Left renal pelvis (tissue), 4 donors: Measurements from ENCODE around the gene NAT16. TPM values are rescaled to one million over a fixed set of nuclear protein-coding genes. Genes with fewer than 3 reads are reported as not detected.

Source experiments
- DNase-seq, 4 donors: peaks; one replicate each; pipeline ENCODE4 v3.0.0-alpha.2; 2013; ENCODE audit warnings: low read depth in 4 of 4, low spot score in 3 of 4
- polyA plus RNA-seq, 4 donors: library from polyadenylated mRNA; unstranded; fragments of 120-200 nt; gene quantifications; one replicate each; pipeline ENCODE4 v1.2.1, GENCODE V29; 2013; ENCODE audit not compliant: insufficient read length in 4 of 4

Gene NAT16
- under 1 TPM in 2 of 4 donors, not detected in 2; 0.16 to 0.18 TPM for polyA plus RNA-seq

GRCh38 chr7:101180130-101180755, at the start of gene NAT16:
Gene NAT16, minus strand, starts transcription at chr7:101180293. Its CDS starts 5,486 bp downstream, at chr7:101174807.
- no peak for DNase-seq

GRCh38 chr7:101226721-101227120, 46.6 kb upstream of the NAT16 start:
- DNase-seq = no peak

DNA sequence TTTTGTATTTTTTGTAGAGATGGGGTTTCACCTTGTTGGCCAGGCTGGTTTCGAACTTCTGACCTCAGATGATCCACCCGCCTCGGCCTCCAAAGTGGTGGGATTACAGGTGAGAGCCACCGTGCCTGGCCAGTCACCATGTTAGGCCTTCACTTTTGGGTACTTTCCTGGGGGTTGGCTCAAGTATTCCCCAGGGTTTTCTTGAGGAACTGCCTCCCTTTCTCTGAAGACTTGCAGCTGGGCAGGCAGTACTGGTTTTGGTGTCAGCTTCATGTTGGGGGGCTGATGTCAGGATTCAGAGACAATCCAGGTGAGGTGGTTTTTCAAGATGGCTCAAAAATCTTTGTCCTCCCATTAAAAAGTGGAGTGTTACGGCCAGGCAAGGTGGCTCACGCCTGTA, 45.6 kb upstream of the NAT16 start:
- DNase-seq = no peak

- DNase-seq = no peak
Measured at GRCh38 chr7:101223528-101223927, 43.4 kb upstream of the NAT16 start.

- no peak for DNase-seq
Measured at GRCh38 chr7:101222275-101222830, 42.3 kb upstream of the NAT16 start.

GRCh38 chr7:101220295-101220694, 40.2 kb upstream of the NAT16 start:
- no peak for DNase-seq

GRCh38 chr7:101218236-101219125, 38.4 kb upstream of the NAT16 start:
- no peak for DNase-seq

DNA sequence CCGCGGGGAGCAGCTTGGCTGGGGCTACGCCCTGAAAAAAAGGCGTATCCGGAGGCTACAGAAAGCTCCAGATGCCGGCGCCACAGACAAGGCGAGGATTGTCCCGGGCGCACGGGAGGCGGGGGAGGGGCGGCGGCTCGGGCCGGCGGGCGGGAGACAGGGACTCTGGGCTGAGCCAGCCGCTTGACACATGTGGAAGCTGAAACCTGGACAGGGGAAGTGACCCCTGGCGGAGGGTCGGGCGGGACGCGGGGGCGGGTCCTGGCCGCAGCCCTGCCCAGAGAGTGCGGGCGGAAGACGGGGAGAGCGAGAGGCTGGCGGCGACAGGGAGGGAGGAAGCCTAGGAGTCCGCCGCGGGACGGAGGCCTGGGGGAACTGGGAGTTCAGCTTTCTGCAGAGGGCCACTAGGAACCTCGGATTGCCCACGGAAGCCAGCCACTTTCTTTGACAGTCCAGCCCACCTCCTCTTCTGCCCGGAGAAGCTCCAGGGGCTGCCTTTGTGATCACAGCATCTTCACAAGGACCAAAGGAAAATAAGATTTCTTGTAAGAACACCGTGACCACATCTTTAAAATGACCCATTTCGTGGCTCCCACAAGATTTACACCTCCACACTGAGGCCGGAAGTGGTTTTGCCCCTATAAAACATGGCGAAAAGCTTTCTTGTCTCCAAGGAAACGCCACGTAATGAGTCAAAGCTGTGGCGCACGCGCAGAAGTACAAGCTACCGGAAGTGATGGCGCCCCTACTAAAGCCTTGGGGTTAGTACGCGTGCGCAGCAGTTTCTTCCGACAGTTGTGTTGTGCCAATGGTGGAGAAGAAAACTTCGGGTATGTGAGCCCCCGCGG, 37.5 kb upstream of the NAT16 start, which contains the start of the genes PLOD3 and ZNHIT1:
PLOD3 (minus strand) TSS at position 194 of the 848 bp plus-strand sequence. CDS start 307 bp downstream, outside the sequence.
ZNHIT1 (plus strand) TSS at position 778 of the 848 bp plus-strand sequence; CDS start at position 809, 31 bp downstream.
- peak; percentile 92 to 98 (median 98) for DNase-seq

DNA sequence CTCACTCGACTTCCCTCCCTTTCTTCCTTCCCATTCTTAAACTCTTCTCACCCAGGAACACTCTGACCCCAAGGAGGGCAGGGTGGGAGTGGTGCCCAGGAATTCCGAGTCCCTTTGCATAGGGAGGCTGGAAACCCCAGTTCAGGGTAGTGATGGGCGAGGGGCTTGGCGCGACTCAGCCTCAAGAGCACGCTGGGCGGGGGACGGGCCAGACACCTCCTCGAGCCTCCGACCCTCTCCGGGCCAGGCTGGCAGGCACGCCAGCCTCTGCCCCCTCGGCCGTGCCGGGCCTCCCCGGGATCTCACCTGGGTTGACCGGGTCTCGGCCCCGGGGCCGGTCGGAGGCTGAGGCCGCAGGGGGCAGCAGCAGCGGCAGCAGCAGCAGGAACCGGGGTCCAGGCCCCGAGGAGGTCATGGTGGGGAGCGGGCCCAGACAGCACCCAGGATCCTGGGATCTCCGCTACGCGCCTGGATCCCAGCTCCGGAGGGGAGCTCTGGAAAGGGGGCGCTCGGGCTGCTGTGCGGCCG, 36.8 kb upstream of the NAT16 start:
- DNase-seq = no peak

DNA sequence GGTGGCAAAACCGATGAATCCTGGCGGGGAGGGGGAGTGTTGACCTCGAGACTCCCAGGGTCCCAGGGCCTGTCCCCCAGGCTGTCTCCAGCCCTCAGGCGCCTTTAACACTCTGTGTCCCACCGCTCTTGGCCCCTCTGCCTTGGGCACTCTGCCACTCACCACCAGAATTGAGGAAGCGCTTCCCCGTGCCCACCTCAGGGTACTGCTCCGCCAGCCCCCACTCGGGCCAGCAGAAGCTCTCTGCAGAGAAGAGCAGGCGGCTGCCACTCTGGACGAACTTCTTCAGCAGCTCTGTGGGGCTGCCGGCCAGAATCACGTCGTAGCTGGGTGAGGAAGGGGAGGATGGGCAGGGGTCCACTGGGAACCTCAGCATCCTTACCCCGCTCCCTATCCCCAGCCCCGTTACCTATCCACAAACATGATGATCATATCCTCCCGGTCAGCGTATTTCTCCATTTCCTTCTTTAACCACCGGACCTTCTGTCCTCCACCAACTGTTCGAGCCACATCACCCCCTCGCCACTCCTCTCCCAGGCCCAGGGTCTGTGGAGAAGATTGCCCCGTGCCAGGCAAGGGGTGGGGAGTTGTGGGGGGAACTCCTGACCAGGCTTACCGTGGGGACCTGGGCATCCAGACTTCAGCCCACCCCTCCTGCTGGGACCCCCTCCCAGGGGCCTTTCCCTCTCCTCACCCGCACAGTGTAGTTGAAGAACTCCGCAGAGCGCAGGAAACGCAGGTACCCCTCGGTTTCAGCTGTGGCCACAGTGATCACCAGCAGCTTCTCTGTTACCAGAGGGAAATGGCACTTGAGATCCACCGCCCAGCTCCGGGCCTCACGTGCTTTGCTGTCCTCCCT, 36.1 kb upstream of the NAT16 start:
- no peak for DNase-seq

DNA sequence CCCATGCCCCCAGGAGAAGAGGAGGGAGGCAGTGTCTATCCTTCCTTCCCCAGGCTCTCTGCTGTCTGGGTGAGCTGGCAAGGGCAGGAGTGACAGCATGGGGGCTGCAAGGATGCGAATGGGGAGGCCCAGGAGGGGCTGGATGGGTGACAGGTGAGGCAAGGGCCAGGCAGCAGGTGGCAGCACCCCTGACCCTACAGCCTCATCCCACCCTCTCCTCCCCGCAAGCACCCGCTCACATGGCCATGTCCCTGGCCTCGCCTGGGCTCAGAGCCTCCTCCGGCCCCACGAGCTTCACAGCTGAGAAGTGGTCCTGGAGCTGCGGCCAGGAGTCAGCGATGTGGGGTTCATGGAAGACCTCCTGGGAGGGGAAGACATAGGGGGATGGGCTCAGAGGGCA, 31.9 kb upstream of the NAT16 start:
- no peak for DNase-seq

GRCh38 chr7:101211501-101211900, 31.4 kb upstream of the NAT16 start:
- no peak for DNase-seq

DNA sequence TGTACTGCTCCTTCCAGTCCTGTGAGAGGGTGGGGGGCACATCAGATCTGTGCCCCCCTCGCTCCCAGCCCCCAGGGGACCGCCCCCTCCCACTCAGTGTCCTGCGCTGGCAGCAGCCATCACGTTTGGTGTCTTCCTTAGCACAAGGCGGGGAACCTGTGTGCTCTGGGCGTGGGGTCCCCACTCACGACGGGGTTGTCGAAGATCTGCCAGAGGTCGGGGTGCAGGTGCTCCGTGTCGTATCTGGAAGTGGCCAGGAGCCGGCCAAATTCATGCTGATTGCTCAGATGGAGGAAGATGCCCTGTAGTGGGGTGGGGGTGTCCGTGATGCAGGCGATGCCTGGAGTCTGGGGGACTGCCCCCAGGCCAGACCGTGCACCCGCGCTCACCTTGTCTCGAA, 30.1 kb upstream of the NAT16 start:
- no peak for DNase-seq

- DNase-seq = no peak
Measured at GRCh38 chr7:101208794-101209193, 28.7 kb upstream of the NAT16 start.

DNA sequence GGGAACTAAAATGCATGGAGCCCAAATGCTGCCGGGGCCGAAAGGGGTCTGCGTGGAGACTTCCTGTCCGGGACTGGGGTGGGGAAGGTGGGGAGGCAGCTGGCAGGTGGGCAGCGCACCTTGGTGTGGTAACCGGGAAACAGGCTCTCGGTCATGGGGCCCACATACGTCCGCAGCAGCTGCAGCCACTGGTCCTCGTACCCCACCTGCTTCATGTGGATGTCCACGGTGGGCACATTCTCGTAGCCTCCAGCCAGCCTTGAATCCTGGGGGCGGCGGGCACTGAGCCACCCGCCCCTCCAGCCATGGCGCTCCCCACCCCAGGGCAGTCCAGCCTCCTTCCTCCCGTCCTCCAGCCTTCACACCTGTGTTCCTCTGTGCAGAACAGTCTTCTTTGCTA, 27.4 kb upstream of the NAT16 start:
- DNase-seq = no peak

GRCh38 chr7:101206665-101207042, 26.6 kb upstream of the NAT16 start:
- no peak for DNase-seq

GRCh38 chr7:101205901-101206664, 26.0 kb upstream of the NAT16 start:
- no peak for DNase-seq
